ENCODE data around the gene DLG4.
A peak's percentile ranks its signal among the peaks of the same experiment; 100 is the strongest.
"Not testable (repeated sequence)": the region's sequence is repeated elsewhere in the genome, so short reads cannot be mapped to it uniquely, and the experiment has no call there.

The DLG4 gene

DNA sequence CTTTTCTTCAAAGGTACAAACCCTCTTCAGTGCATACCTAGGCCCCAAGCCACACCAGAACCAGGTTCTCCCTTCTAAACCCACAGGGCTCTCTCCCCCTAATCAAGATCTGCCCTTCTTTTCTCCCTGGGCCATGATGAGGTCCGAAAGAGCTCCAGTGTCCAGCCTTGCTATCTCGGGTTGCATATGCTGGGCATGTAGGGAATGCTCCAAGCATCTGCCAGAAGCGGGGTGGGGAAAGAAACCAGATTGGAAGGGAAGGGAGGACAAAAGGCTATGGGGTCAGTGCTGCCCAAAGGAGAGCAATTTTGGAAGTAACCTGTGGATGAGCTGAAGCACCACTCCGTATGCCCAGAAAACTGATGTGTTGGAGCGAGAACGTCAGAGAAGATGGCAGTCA lies 29.6 kb upstream of the DLG4 start:
- no peak for TF ChIP-seq GLIS3 (CRISPR knock-in tag; IDR thresholded peaks at IDR 0.05)
- ATAC-seq, result no peak

DNA sequence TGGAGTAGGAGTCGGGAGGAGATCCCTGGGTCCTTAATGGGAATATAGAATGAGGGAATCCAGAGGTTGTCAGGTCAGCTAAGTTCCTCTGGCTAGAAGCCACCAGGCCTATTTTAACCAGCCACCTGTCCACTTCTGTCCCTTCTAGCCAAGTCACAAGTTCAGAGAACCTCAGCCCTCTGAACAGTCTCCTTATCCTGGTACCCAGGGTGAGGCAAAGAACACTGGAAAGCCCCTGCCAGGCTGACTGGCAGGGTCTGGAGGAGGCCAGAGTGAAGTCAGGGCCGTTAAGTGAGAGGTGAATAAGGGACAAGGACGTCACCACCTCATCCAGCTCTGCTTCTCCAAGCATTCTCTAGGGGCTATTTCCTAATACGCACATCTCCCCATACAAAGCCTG lies 29.2 kb upstream of the DLG4 start:
- ATAC-seq, result no peak
- TF ChIP-seq ISL1 (CRISPR knock-in tag; IDR thresholded peaks at IDR 0.05) (no peak), ZNF565 (CRISPR knock-in tag; conservative IDR thresholded peaks at IDR 0.05; ENCODE audit: low read depth) (no peak), ARNTL (CRISPR knock-in tag; IDR thresholded peaks at IDR 0.05; ENCODE audit: borderline replicate concordance, low read depth) (no peak), TCF4 (CRISPR knock-in tag; IDR thresholded peaks at IDR 0.05; ENCODE audit: borderline replicate concordance) (no peak)
- TF ChIP-seq, protein P1, sequence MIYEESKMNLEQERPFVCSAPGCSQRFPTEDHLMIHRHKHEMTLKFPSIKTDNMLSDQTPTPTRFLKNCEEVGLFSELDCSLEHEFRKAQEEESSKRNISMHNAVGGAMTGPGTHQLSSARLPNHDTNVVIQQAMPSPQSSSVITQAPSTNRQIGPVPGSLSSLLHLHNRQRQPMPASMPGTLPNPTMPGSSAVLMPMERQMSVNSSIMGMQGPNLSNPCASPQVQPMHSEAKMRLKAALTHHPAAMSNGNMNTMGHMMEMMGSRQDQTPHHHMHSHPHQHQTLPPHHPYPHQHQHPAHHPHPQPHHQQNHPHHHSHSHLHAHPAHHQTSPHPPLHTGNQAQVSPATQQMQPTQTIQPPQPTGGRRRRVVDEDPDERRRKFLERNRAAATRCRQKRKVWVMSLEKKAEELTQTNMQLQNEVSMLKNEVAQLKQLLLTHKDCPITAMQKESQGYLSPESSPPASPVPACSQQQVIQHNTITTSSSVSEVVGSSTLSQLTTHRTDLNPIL (CRISPR knock-in tag; IDR thresholded peaks at IDR 0.05; ENCODE audit: low read depth), result no peak

DNA sequence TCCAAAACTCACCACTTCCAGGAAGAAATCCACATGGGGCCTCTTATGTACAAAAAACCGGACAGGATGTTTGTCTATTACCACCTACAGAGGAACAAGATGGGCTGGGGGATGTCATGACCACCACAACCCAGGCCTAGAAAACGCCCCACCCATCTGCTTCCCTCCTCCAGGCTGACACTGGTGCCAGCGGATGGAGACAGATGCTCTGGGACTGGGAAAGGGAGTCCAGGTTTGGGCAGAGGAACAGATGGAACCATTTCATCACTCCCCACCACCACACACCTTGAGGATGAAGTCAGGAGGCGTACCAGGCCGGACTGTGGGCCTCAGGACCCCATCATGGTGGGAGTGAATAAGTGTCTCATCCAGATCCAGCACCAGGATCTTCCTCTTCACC lies 27.1 kb upstream of the DLG4 start:
- ATAC-seq, result no peak
- no peak for TF ChIP-seq ZNF8 (CRISPR knock-in tag; IDR thresholded peaks at IDR 0.05)
- TF ChIP-seq RARB (CRISPR knock-in tag; IDR thresholded peaks at IDR 0.05), result no peak
- no peak for TF ChIP-seq ZNF70 (CRISPR knock-in tag; IDR thresholded peaks at IDR 0.05)
- TF ChIP-seq GLIS3 (CRISPR knock-in tag; IDR thresholded peaks at IDR 0.05), result no peak
- no peak for TF ChIP-seq CSDC2 (CRISPR knock-in tag; IDR thresholded peaks at IDR 0.05)

DNA sequence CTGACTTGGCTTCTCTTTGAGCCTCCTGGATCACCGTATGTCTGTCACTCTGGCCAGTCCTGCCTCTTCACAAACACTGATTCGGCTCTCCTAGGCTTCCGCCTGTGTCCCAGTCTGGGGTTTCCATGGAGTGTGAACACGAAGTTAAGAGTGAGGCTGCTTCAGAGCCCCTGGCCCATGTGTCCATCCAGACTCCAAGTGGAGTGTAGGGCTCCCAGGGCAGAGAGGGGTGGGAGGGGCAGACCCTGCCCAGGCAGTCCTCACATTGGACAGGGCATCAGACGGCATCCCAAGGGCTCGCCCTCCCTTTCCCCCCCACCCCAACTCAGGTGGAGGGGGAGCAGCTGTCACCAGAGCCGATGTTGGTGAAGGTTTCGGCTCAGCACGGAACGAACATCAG lies 24.2 kb upstream of the DLG4 start:
- ATAC-seq, result not testable (repeated sequence)

DNA sequence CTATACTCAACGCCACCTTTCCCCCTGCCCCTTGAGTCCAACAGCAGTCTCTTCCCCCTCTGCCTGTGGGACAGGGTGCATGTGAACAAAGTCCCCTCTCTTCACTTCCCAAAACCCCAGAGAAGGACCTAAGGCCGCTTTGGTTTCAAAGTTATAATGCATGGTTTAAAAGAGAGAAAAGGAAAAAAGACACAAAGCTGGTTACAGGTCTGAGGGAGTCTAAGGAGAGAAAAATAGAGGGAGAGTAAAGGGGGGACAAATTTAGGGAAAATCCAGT lies 23.8 kb upstream of the DLG4 start:
- no peak for ATAC-seq
- TF ChIP-seq ZC3H10 (CRISPR knock-in tag; IDR thresholded peaks at IDR 0.05), result no peak

DNA sequence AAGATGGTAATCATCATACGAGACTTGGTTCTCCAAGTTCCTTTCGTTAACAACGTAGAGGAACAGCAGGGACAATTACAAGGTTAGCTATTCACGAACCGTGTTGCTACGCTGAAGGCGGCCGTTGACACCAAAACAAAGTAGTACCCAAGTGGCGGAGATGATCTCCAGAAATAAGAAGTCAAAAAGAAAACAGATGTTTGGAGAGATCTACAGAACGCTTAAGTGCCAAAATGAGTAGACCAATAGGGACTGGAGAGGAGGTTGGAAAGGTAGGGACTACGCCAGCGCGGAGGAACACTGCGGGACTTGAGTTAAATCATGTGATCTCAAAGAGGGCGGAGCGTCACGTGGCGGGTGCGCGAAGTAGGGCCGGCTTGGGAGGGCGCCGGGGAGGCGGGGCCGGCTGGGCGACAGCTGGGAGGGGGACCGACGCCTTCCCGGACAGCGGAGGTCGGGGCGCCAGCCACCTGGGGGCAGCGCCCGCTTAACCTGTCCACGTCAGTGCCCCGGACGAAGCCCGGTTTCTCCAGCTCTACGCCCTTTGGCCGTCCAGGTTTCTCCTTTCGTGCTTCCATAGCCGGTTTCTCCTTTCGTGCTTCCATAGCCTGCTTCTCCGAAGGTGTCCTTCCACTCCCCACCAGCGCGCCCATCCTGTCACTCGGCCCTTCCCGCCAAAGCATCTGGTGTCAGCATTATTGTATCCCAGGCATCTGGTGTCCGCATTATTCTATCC lies 23.2 kb upstream of the DLG4 start:
- ATAC-seq, result peak; percentile 36
- TF ChIP-seq GLIS3 (CRISPR knock-in tag; IDR thresholded peaks at IDR 0.05), result 0 out of 2 replicates have a peak, but pooled peaks have one; percentile 28
- TF ChIP-seq ZC3H10 (CRISPR knock-in tag; IDR thresholded peaks at IDR 0.05), result no peak
- TF ChIP-seq, protein P2, sequence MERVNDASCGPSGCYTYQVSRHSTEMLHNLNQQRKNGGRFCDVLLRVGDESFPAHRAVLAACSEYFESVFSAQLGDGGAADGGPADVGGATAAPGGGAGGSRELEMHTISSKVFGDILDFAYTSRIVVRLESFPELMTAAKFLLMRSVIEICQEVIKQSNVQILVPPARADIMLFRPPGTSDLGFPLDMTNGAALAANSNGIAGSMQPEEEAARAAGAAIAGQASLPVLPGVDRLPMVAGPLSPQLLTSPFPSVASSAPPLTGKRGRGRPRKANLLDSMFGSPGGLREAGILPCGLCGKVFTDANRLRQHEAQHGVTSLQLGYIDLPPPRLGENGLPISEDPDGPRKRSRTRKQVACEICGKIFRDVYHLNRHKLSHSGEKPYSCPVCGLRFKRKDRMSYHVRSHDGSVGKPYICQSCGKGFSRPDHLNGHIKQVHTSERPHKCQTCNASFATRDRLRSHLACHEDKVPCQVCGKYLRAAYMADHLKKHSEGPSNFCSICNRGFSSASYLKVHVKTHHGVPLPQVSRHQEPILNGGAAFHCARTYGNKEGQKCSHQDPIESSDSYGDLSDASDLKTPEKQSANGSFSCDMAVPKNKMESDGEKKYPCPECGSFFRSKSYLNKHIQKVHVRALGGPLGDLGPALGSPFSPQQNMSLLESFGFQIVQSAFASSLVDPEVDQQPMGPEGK (CRISPR knock-in tag; IDR thresholded peaks at IDR 0.05; ENCODE audit: borderline replicate concordance), result peak; percentile 83
- TF ChIP-seq ZNF70 (CRISPR knock-in tag; IDR thresholded peaks at IDR 0.05), result no peak
- peak; percentile 10; the same call in 1 of the 2 replicates for TF ChIP-seq TCF4 (CRISPR knock-in tag; IDR thresholded peaks at IDR 0.05; ENCODE audit: borderline replicate concordance)
- TF ChIP-seq, protein P3, sequence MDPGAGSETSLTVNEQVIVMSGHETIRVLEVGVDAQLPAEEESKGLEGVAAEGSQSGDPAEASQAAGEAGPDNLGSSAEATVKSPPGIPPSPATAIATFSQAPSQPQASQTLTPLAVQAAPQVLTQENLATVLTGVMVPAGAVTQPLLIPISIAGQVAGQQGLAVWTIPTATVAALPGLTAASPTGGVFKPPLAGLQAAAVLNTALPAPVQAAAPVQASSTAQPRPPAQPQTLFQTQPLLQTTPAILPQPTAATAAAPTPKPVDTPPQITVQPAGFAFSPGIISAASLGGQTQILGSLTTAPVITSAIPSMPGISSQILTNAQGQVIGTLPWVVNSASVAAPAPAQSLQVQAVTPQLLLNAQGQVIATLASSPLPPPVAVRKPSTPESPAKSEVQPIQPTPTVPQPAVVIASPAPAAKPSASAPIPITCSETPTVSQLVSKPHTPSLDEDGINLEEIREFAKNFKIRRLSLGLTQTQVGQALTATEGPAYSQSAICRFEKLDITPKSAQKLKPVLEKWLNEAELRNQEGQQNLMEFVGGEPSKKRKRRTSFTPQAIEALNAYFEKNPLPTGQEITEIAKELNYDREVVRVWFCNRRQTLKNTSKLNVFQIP (CRISPR knock-in tag; IDR thresholded peaks at IDR 0.05; ENCODE audit: borderline replicate concordance, low read depth), result peak; percentile 81; the same call in 1 of the 2 replicates

DNA sequence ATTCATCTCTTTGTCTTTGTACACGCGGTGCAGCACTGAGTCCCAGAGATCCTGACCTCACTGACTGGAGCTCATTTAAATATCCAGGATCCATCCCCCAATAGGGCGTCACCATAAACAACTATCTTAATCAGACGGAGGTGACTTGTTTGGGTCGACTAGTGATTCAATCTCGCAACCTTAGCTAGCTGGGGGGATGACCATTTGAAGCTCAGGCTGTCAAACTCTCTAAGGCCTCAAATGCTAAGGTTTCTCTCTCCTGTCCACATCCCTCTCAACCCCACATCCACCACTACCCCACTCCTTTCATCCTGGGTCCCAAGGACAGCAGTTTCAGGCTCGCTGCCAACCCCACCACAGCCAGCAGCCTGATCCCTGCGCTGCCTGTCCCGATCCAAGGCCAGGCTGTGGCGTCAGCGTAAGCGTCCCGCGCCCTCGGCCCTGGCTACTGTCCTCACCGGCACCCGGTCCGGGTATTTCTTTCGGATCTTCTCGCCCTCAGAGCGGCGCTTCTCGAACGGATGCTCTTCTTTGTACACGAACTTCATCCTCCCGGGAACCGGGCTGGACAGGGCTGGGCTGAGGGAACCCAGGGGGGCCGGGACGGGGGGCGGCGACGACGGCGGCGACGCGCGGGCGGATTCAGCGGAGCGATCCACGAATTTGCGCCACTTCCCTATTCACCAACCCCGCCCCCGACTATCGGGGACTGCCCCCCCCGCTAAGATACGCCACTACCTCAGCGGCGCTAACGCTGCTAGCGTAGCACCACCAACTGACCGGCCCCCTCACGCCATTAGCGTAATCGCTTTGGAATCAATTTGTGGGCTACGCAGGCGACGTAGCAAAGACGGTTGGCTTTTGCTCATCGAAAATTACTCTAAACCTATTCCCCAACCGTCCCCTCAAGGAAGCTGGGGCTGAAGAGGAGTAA lies 22.4 kb upstream of the DLG4 start, which contains the start of gene GABARAP:
GABARAP (minus strand) TSS at position 667 of the 934 bp plus-strand sequence; CDS start at position 548, 119 bp downstream.
- peak; percentile 16 for ATAC-seq
- TF ChIP-seq, protein P2 (CRISPR knock-in tag; IDR thresholded peaks at IDR 0.05; ENCODE audit: borderline replicate concordance), result peak; percentile 85; the same call in 1 of the 2 replicates
- 0 out of 2 replicates have a peak, but pooled peaks have one; percentile 54 for TF ChIP-seq CSDC2 (CRISPR knock-in tag; IDR thresholded peaks at IDR 0.05)
- TF ChIP-seq GLIS3 (CRISPR knock-in tag; IDR thresholded peaks at IDR 0.05), result no peak
- TF ChIP-seq, protein P3 (CRISPR knock-in tag; IDR thresholded peaks at IDR 0.05; ENCODE audit: borderline replicate concordance, low read depth), result no peak
- TF ChIP-seq, protein P1 (CRISPR knock-in tag; IDR thresholded peaks at IDR 0.05; ENCODE audit: low read depth), result no peak
- no peak for TF ChIP-seq ZNF565 (CRISPR knock-in tag; conservative IDR thresholded peaks at IDR 0.05; ENCODE audit: low read depth)
- TF ChIP-seq, protein P4, sequence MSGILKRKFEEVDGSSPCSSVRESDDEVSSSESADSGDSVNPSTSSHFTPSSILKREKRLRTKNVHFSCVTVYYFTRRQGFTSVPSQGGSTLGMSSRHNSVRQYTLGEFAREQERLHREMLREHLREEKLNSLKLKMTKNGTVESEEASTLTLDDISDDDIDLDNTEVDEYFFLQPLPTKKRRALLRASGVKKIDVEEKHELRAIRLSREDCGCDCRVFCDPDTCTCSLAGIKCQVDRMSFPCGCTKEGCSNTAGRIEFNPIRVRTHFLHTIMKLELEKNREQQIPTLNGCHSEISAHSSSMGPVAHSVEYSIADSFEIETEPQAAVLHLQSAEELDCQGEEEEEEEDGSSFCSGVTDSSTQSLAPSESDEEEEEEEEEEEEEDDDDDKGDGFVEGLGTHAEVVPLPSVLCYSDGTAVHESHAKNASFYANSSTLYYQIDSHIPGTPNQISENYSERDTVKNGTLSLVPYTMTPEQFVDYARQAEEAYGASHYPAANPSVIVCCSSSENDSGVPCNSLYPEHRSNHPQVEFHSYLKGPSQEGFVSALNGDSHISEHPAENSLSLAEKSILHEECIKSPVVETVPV (CRISPR knock-in tag; IDR thresholded peaks at IDR 0.05), result no peak
